ENCODE measurements around the gene PTPRN2.

DNA sequence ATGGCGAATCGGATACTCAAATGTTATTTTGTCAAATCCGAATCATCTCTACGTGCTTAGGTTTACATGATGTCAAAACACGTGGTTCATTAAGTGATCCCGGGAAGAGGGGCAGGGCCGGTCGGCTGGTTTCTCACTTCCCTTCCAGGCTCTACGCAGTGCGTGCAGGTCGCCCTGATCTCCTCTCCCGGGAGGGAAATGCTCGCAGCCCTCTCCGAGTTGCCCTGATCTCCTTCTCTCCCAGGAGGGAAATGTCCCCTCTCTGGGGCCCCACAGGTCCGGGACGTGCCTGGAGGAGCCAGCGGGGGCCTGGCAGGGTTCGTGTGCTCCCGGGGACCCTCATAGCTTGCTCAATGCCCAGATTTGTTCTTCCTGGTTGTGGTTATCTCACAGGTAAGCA is 1048.1 kb downstream of the PTPRN2 start:
- TF ChIP-seq, protein P1, sequence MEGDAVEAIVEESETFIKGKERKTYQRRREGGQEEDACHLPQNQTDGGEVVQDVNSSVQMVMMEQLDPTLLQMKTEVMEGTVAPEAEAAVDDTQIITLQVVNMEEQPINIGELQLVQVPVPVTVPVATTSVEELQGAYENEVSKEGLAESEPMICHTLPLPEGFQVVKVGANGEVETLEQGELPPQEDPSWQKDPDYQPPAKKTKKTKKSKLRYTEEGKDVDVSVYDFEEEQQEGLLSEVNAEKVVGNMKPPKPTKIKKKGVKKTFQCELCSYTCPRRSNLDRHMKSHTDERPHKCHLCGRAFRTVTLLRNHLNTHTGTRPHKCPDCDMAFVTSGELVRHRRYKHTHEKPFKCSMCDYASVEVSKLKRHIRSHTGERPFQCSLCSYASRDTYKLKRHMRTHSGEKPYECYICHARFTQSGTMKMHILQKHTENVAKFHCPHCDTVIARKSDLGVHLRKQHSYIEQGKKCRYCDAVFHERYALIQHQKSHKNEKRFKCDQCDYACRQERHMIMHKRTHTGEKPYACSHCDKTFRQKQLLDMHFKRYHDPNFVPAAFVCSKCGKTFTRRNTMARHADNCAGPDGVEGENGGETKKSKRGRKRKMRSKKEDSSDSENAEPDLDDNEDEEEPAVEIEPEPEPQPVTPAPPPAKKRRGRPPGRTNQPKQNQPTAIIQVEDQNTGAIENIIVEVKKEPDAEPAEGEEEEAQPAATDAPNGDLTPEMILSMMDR (conservative IDR thresholded peaks at IDR 0.05 in 1 of 2, IDR thresholded peaks at IDR 0.05 in 1 of 2; ENCODE audit: extremely low read depth in 1 of 2, insufficient read depth in 1 of 2, low read depth in 1 of 2, low read length in 2 of 2) = no peak
- no peak for TF ChIP-seq EZH2 (IDR thresholded peaks at IDR 0.05; ENCODE audit: borderline replicate concordance, low read length)

Data from mammary epithelial cell (primary cell).